GM19240 (cell line): ENCODE results near the gene ACTRT2.

Experiments
- DNase-seq: peaks from one replicate; pipeline ENCODE4 v3.0.0; 2011; ENCODE audit warnings: low spot score; ENCODE audit not compliant: insufficient read length

ACTRT2 gene

GRCh38 chr1:3021233-3021671 lies at the start of gene ACTRT2:
Gene ACTRT2, plus strand, starts transcription at chr1:3021467. Its CDS starts 220 bp downstream, at chr1:3021687.
- no peak for DNase-seq

DNA sequence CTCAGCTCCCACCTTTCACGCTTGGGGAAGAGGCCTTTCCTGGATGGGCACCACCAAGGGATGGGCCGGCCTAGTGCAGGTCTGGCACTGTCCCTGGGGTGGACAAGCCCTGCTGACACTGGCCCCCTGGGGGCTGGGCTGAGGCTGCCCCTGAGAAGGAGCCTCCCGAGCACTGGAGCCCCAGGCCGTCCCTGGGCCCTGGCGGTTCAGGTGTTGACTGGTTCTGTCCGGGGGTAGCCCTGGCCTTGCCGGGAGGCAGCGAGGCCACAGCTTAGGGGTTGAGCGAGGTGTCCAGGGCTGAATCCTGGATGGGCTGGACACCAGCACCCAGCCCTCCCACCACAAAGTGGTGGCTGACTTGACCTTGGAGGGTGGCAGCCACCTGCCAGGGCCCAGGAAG lies 49.7 kb upstream of the ACTRT2 start:
- no peak for DNase-seq

DNA sequence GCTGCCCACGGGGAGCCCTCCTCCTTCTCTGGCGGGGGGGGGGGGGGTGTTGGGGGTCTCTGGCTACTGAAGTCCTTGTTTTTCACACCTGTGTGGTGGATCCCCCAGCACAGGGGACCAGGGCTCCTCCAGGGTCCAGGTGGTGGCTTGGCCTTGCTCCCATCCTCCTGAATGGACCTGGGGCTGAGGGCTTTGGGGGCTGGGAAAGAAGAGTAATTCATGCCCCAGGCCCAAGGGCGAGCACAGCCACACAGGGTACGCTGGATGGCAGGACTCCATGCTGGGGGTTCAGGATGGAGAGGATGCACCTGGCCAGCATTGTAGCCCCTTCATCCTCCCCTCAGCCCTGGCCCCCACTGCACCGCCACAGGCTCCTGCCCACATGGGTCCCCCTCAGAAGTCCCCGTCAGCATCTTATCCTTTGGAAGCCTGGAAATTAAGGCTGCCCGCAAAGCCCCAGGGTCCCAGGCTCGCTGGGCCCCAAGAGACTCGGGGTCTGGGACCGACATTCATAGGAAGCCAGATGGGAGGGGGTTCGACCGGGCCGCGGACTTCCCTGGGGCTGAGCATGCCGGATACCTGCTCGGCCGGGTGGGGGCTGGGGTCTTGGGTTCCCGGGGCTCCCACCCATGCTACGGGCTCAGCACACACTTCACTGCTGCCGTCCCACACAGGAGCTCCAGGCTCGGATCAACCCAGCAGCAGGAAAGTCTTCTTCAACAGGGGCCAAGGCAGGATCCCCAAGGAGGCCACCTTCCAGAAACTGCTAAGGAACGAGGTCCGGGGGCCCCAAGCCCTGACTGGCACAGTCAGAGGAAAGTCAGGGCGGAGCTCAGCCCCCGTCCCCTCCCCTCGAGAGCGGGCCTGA lies 49.0 kb upstream of the ACTRT2 start:
- DNase-seq = no peak

GRCh38 chr1:2972879-2973575 lies 48.2 kb upstream of the ACTRT2 start:
- no peak for DNase-seq

GRCh38 chr1:2973601-2974593 lies 47.4 kb upstream of the ACTRT2 start:
- no peak for DNase-seq

DNA sequence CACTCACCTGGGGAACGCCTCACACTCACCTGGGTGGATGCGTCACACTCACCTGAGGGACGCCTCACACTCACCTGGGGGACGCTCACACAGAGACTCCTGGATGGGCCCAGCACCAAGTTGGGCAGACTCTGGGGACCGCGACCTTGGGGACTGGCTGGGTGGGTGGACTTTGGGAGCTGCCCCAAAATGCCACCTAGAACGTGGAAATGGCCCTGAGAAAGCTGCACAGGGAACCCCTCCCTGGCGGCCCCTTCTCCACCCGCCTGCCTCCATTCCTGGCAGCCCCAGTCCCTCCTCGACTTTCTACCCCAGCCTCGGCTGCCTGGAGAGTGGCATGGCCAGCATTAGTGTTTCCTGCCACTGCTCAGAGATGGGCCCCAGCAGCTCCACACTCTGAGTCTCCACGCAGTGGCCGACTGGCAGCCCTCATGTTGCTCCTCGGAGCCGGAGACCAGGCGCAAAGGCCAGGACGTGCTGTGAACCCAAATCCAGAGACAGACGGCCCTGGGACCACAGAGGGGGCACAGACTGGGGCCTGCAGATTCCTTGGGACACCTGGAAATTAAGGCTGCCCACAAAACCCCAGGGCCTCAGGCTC lies 46.5 kb upstream of the ACTRT2 start:
- no peak for DNase-seq

DNA sequence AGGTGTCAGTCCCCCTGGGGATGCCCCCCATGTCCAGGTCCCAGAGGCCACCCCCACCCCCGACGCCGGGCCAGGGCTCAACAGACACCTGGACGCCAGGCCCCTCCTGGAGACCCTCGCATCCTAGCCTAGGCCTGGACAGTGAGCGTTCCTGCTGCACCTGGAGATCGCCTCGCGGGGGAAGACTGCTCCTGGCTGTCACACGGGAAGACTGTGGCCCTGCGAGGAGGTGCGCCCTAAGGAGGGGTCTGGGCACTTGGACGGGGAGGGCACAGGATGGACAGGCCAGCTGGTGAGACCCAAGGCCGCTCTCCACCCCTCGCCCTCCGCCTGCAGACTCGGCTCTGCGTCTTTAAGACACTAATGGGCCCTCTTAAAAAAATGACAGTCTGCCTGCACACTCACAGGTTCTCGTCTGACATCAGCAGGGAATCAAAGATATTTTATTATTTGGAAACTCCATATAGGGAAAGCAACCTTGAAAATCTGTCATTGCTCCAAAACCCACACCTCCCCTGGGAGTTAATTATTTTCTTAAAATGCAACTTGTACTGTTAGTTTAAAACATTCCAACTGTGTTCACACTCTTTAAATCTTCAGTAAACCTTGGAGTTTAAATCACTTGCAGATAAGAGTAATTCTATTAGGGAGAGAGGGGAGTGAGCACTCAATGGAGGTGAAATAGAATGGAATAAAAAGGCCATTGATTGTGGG lies 45.6 kb upstream of the ACTRT2 start:
- DNase-seq = no peak

- no peak for DNase-seq
These were observed 45.1 kb upstream of the ACTRT2 start for GRCh38 chr1:2976180-2976562.

GRCh38 chr1:2977886-2978611 lies 43.2 kb upstream of the ACTRT2 start:
- DNase-seq = no peak

DNA sequence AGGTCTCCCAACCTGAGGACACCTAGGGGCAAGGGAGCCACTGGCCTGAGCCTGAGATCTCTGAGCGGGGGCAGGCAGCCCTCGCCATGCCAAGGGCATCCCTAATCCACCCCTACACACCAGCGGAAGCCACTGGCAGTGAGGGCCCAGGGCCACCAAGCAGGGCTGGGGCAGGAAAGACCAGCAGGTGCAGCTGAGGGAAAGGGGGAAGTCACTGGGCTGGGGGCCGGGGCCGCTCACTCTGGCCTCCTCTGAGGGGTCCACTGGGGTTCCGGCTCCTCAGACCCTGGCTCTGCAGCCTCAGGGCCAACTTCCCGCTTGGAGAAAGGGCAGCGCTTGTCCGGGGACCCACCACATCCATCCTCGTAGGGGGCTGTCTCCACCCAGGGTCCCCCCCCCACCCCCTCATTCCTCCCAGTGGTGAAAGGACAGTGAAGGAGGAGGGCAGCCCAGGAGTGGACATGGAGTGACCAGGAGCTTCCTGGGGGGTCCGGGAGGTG lies 42.5 kb upstream of the ACTRT2 start:
- DNase-seq = no peak

DNA sequence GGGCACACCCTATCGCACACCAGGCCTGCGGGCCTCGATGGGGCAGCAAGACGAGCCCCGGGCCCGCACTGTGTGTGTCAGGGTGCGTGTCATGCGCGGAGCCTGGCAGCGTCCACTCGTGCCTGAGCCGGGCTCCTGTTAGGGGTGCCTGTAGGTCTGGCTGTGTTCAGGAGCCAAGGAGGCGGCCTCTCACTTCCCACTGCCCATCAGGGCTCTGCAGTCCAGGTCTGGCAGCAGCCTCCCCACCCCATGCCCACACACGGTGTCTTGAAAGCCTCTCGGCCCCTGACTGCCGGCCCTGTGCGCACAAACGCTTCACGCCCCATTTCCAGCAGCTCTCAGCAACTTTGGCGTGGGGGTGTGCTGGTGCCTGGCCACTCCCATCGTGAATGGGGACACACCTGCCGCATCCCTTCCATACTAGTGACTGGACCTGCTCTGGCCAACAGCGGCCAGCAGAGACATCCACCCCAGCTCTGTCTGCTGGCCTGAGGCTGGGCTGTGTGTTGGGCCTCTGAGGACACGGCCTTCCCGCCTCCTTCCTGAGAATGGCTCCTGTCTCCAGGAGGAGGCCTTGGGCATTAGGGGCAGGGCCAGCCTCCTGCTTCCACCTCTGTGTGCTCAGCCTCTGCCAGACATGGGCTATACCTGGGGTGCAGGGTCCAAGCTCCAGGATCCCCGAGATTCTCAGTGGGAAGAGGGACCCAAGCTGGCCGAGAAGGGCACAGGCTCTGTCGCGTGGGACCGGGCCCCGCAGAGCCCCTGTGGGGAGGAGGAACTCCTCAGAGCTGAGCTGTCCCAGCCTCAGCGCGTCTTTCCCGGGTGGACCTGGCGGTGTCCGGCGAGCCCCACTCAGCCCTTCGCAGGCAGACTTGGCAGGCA lies 41.8 kb upstream of the ACTRT2 start:
- no peak for DNase-seq

DNA sequence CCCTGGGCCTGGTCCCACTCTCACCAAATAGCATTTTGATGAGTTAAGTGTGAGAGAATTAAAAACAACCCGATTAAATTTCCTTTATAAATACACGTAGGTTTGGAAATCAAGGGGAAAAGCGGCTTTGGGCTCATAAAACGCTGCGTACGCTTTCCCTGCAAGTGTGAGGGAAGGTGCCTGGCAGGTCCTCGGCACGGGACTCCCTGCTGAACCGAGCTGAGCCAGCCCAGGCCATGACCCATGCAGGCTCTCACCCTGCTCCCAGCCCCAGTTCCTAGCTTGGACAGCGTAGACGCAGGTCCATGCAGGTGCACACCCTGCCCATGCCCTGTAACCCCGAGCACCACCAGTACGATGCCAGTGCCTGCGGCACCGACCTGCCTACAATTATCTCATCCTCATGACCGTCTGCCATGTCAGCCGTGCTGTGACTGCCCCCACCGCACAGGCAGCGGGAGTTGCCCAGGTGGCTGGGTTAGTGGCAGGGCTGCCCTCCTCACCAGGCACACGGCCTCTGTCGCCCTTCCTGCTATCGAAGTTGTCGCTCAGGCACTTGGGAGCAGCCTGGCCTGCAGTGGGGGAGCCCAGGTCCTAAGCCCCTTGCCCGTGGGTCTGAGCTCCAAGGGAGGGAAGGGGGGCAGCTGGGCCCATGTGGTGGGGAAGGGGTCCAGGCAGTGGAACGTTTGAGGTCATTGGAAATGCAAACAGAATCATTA lies 41.0 kb upstream of the ACTRT2 start:
- no peak for DNase-seq

DNA sequence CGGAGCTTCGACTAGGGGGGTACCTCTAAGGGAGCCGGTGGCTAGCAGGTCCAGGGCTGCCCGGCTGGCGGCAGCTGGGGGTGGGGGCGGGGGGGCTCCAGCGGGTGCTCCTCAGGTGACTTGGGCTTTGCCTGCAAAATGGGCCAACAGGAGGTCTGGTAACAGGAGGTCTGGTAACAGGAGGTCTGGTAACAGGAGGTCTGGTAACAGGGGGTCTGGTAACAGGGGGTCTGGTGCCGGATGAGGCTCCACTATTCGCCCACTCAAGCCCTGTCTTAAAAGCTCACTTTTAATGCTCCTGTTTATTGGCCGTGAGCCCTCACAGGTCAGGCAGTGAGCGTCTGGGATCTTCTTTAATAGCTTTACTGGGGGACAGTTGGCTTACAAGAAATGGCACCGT lies 40.4 kb upstream of the ACTRT2 start:
- no peak for DNase-seq

GRCh38 chr1:2981388-2981787 lies 39.9 kb upstream of the ACTRT2 start:
- no peak for DNase-seq

DNA sequence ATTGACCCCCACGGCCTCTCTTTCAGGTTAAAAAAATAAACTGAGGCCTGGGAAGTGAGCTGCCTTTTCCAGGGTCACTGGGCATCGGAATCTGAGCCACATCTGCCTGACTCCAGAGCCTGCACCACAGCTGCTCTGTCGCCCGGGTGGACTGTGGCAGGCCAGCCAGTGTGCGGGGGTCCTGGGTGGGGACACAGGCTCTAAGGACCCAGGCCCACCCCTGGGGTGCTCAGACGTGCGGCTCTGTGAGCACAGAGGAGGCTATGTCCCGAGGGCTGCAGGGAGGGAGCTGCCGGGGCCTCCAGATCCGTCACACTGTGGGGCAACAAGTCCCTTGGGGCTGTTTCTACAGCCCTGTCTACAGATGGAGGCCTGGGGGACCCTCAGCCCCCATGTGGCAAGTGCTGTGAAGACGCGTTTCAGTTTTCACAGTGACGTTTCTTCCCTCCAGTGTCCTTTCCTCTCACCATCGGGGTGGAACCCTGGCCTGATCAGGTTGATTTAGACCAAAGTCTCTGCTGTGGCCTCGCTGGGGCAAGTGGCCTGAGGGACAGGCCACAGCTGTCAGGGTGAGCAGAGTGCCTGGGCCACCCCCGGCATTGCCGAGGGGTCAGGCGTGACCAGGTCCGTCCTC lies 39.2 kb upstream of the ACTRT2 start:
- DNase-seq = no peak

GRCh38 chr1:2982615-2983318 lies 38.5 kb upstream of the ACTRT2 start:
- DNase-seq = no peak

- no peak for DNase-seq
These were observed 38.0 kb upstream of the ACTRT2 start for GRCh38 chr1:2983319-2983705.
